ENCODE measurements around the gene MYLK4.

DNA sequence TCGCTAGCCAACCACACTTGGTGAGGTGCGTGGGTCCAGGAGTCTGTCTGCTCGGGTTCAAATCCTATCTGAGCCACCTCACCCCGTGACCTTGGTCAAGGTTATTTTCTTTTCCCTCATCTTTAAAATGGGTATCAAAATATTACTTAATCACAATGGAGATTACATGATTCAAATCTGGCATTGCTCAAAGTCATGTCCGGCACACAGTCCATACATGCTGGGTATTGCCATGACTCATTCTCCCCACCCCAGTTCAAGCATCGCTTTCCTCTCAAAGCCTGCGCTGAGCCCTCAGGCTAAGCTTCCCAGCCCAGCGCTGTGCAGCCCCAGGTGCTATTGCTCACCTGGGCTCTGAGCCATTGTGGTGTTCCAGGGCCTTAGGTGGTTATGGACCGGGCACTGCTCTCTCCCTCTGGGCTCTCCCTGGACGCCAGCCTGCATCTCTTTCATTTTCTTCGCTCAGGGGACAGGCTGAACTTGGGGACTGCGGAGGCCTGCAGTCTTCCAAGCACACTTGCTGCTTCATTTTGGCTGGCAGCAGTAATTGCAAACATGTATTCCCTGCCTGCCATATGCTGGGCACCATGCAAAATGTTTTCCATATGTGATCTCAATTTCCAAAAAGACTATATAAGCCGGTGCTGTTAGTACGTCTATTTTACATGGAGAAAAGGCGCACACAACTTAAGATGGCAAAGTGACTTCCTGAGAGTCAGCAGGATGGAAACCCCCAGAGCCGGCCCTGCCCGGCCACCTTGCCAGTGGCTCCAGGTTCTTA lies 41.8 kb upstream of the MYLK4 start:
- TF ChIP-seq, protein P1, sequence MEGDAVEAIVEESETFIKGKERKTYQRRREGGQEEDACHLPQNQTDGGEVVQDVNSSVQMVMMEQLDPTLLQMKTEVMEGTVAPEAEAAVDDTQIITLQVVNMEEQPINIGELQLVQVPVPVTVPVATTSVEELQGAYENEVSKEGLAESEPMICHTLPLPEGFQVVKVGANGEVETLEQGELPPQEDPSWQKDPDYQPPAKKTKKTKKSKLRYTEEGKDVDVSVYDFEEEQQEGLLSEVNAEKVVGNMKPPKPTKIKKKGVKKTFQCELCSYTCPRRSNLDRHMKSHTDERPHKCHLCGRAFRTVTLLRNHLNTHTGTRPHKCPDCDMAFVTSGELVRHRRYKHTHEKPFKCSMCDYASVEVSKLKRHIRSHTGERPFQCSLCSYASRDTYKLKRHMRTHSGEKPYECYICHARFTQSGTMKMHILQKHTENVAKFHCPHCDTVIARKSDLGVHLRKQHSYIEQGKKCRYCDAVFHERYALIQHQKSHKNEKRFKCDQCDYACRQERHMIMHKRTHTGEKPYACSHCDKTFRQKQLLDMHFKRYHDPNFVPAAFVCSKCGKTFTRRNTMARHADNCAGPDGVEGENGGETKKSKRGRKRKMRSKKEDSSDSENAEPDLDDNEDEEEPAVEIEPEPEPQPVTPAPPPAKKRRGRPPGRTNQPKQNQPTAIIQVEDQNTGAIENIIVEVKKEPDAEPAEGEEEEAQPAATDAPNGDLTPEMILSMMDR (IDR thresholded peaks at IDR 0.05): no peak
- TF ChIP-seq POLR2AphosphoS5 (IDR thresholded peaks at IDR 0.05) (no peak), POLR2A (IDR thresholded peaks at IDR 0.05) (no peak)

Data from breast epithelium (tissue), 3 donors.